IMR-90 (cell line): ENCODE results near the gene TAB2. TPM values are rescaled to one million over a fixed set of nuclear protein-coding genes. Genes with fewer than 3 reads are reported as not detected.

ENCODE experiments used
- ATAC-seq: fragments of 200-7000 bp; cut with Tn5 transposase; 2 replicates; pipeline ENCODE4 v1.9.1; 2020; ENCODE audit warnings: low read depth, mild to moderate bottlenecking, moderate library complexity
- BruUV-seq: library from RNA; stranded (reverse); fragments of 400-500 nt; replicated peaks from 2 replicates; lab custom pipeline; 2021; lab: Mats Ljungman, UMichigan
- CTCF ChIA-PET: fragments of 300-600 bp; formaldehyde crosslinking; extraction: SDS; loops from one replicate; lab custom pipeline; 2021; ENCODE audit warnings: antibody characterized with exemption; lab: Yijun Ruan, JAX
- POLR2A ChIA-PET: fragments of 300-600 bp; sonication (Branson Sonifier 250); formaldehyde crosslinking; loops from one replicate; lab custom pipeline; 2022; ENCODE audit warnings: antibody characterized with exemption; ENCODE audit not compliant: unreplicated experiment; lab: Charles Lee
- DNase-seq: peaks from one replicate; pipeline ENCODE4 v3.0.0; 2013
- H2AFZ ChIP-seq: replicated peaks from 2 replicates; pipeline ENCODE3; 2013; ENCODE audit warnings: low read length, mild to moderate bottlenecking; ENCODE audit not compliant: poor library complexity
- H2AK5ac ChIP-seq: 2 replicates; pipeline ENCODE4 v1.6.1; 2013; ENCODE audit warnings: low read depth, low read length, inconsistent platforms
- H2AK9ac ChIP-seq: replicated peaks from 2 replicates; pipeline ENCODE3; 2013; ENCODE audit warnings: mild to moderate bottlenecking, low read depth, low read length, moderate library complexity; ENCODE audit not compliant: poor library complexity
- H2BK120ac ChIP-seq: 2 replicates; pipeline ENCODE4 v1.6.1; 2013; ENCODE audit warnings: low read depth, low read length, inconsistent platforms
- H2BK15ac ChIP-seq: 3 replicates; pipeline ENCODE4 v1.6.1; 2013; ENCODE audit warnings: low read depth, low read length, inconsistent platforms
- H2BK20ac ChIP-seq: 2 replicates; pipeline ENCODE4 v1.6.1; 2013; ENCODE audit warnings: low read depth, mild to moderate bottlenecking, inconsistent platforms, low read length, moderate library complexity
- H2BK5ac ChIP-seq: 2 replicates; pipeline ENCODE4 v1.6.1; 2013; ENCODE audit warnings: mild to moderate bottlenecking, low read depth, low read length, inconsistent platforms; ENCODE audit not compliant: poor library complexity, severe bottlenecking
- H3K14ac ChIP-seq: replicated peaks from 2 replicates; pipeline ENCODE4 v1.6.1; 2013; ENCODE audit warnings: low read depth, low read length, inconsistent platforms
- H3K18ac ChIP-seq: 2 replicates; pipeline ENCODE4 v1.6.1; 2013; ENCODE audit warnings: low read depth, low read length, control low read depth
- H3K23ac ChIP-seq: 2 replicates; pipeline ENCODE4 v1.6.1; 2013; ENCODE audit warnings: low read depth, low read length, inconsistent platforms
- H3K27ac ChIP-seq: 2 replicates; pipeline ENCODE4 v1.5.1; 2013; ENCODE audit warnings: mild to moderate bottlenecking, control low read depth, low read length; ENCODE audit not compliant: insufficient read depth
- H3K27me3 ChIP-seq: 2 replicates; pipeline ENCODE4 v1.6.1; 2013; ENCODE audit warnings: low read length; ENCODE audit not compliant: control insufficient read depth, insufficient read depth
- H3K36me3 ChIP-seq: 2 replicates; pipeline ENCODE4 v1.6.1; 2013; ENCODE audit warnings: low read length, mixed read lengths; ENCODE audit not compliant: control insufficient read depth, insufficient read depth
- H3K4ac ChIP-seq: 2 replicates; pipeline ENCODE4 v1.6.1; 2013; ENCODE audit warnings: low read depth, low read length, inconsistent platforms
- H3K4me1 ChIP-seq: 2 replicates; pipeline ENCODE4 v1.6.1; 2013; ENCODE audit warnings: low read length, mixed read lengths; ENCODE audit not compliant: control insufficient read depth, insufficient read depth
- H3K4me2 ChIP-seq: 2 replicates; pipeline ENCODE4 v1.6.1; 2013; ENCODE audit warnings: low read depth, mild to moderate bottlenecking, control low read depth, low read length, moderate library complexity
- H3K4me3 ChIP-seq: 2 replicates; pipeline ENCODE4 v1.5.1; 2013; ENCODE audit warnings: low read depth, mild to moderate bottlenecking, control low read depth, low read length, moderate library complexity; ENCODE audit not compliant: insufficient read depth
- H3K56ac ChIP-seq: 2 replicates; pipeline ENCODE4 v1.6.1; 2013; ENCODE audit warnings: low read length, inconsistent platforms; ENCODE audit not compliant: insufficient read depth; ENCODE audit errors: extremely low read depth
- H3K79me1 ChIP-seq, 2 experiments: 2 replicates each; pipeline ENCODE4 v1.6.1; 2013; ENCODE audit warnings: low read length in 2 of 2, inconsistent platforms in 1 of 2, low read depth in 1 of 2
- H3K9ac ChIP-seq: 2 replicates; pipeline ENCODE4 v1.6.1; 2013; ENCODE audit warnings: low read depth, low read length, control low read depth
- H3K9me1 ChIP-seq: 2 replicates; pipeline ENCODE4 v1.6.1; 2013; ENCODE audit warnings: low read length, inconsistent platforms; ENCODE audit not compliant: insufficient read depth
- H3K9me3 ChIP-seq: 2 replicates; pipeline ENCODE4 v1.6.1; 2013; ENCODE audit warnings: low read length; ENCODE audit not compliant: control insufficient read depth, insufficient read depth
- H4K20me1 ChIP-seq: 2 replicates; pipeline ENCODE4 v1.6.1; 2013; ENCODE audit warnings: low read length, inconsistent platforms; ENCODE audit not compliant: insufficient read depth
- H4K5ac ChIP-seq: 2 replicates; pipeline ENCODE4 v1.6.1; 2013; ENCODE audit warnings: mild to moderate bottlenecking, low read depth, low read length, control low read depth
- H4K8ac ChIP-seq, 2 experiments: 2 replicates each; pipeline ENCODE4 v1.6.1; 2013; ENCODE audit warnings: low read depth in 2 of 2, low read length in 2 of 2, control low read depth in 1 of 2, inconsistent platforms in 1 of 2
- H4K91ac ChIP-seq: 2 replicates; pipeline ENCODE4 v1.6.1; 2013; ENCODE audit warnings: low read depth, low read length, inconsistent platforms; ENCODE audit not compliant: insufficient read depth
- CTCF ChIP-seq: conservative IDR thresholded peaks from 2 replicates; pipeline ENCODE4 v1.5.1; 2012; ENCODE audit warnings: mild to moderate bottlenecking, low read depth, low read length, improper control_type of control experiment
- FOS ChIP-seq: fragments of 150-350 bp; IDR thresholded peaks from 2 replicates; pipeline ENCODE4 v1.6.1; 2016; ENCODE audit warnings: low read depth, low read length
- MAFK ChIP-seq: IDR thresholded peaks from 2 replicates; pipeline ENCODE4 v1.6.1; 2012; ENCODE audit warnings: low read depth, low read length, improper control_type of control experiment
- WGBS, 2 experiments: methylation state at CpG; one replicate each; pipeline versions ENCODE4 v1.1.5 to v1.1.7; 2013; ENCODE audit warnings: missing lambda C conversion rate in 2 of 2; ENCODE audit not compliant: insufficient read length in 1 of 2; ENCODE audit errors: extremely low coverage in 2 of 2; 5-methylcytosine and 5-hydroxymethylcytosine counted together
- dilution Hi-C: fragments of 300-500 bp; cut with HindIII; formaldehyde crosslinking; loops from one replicate; pipeline ENCODE4 v1.14.3; 2018; ENCODE audit warnings: low sequenced_read_pairs; ENCODE audit not compliant: unreplicated experiment
- in situ Hi-C: fragments of 300-500 bp; cut with MboI; formaldehyde crosslinking; loops from 3 replicates; pipeline ENCODE4 v1.14.3; 2019; ENCODE audit warnings: low sequenced_read_pairs, inconsistent platforms, mixed read lengths
- intact Hi-C: fragments of 100-400 bp; cut with micrococcal nuclease; formaldehyde crosslinking; loops from 2 replicates; pipeline ENCODE4 v1.10.0; 2022
- polyA plus RNA-seq, 3 experiments: library from polyadenylated mRNA; depleted of rRNA; stranded (reverse); fragments of >200 nt; gene quantifications; 2 replicates each; pipeline ENCODE4 v1.2.3, GENCODE V29; 2012; ENCODE audit warnings: low replicate concordance in 1 of 3
- total RNA-seq: library from RNA; depleted of rRNA; stranded (reverse); fragments of >200 nt; gene quantifications from 2 replicates; pipeline ENCODE4 v1.2.3, GENCODE V29; 2012

The TAB2 gene
- total and polyA plus RNA-seq, 2 of the 4 experiments (the other 2 are of a cell fraction), result 20.8 to 25.3 TPM

- 70% methylated on average over 4 of the region's 16 CpGs; no CpG with 5 or more reads in 1 of the 2 experiments for WGBS, 2 experiments
- H4K91ac ChIP-seq, result no peak overlapping the region
- DNase-seq, result peak; percentile 50
Measured at GRCh38 chr6:149440735-149441671, 123.5 kb downstream of the TAB2 start.

More at GRCh38 chr6:149440735-149441671, 123.5 kb downstream of the TAB2 start:
- peak overlapping the region; percentile 66 for H2AK9ac ChIP-seq
- dilution Hi-C loops, result no loop called here
- peaks cover 2% of the 10 kb centered on the region for H3K27me3 ChIP-seq
- H2BK120ac ChIP-seq, result no peak overlapping the region
- no peak overlapping the region for H3K27ac ChIP-seq
- ChIA-PET CTCF (interaction anchor here (1.0 to 2.1 kb wide), 2 partner anchors 9 to 76 kb away, joined by 4 to 6 read pairs; no protein-coding TSS in a partner anchor), POLR2A (no interaction called here)
- H4K8ac ChIP-seq, result no peak overlapping the region
- H4K20me1 ChIP-seq, result no peaks in the 10 kb centered on the region
- intact Hi-C loops, result no loop called here
- BruUV-seq, result no TSS peak
- H3K4me3 ChIP-seq, result no peak overlapping the region
- no peak overlapping the region for H4K5ac ChIP-seq
- ATAC-seq, result peak; percentile 49
- H3K18ac ChIP-seq, result no peak overlapping the region
- H3K56ac ChIP-seq, result no peak overlapping the region
- H3K23ac ChIP-seq, result no peak overlapping the region
- H3K36me3 ChIP-seq, result no peaks in the 10 kb centered on the region
- peak; percentile 66 for TF ChIP-seq MAFK
- no peak for TF ChIP-seq CTCF
- no peak for TF ChIP-seq FOS
- no peak overlapping the region for H2BK15ac ChIP-seq
- no peak overlapping the region for H2BK5ac ChIP-seq
- no peak overlapping the region for H2AK5ac ChIP-seq
- no peaks in the 10 kb centered on the region for H3K79me1 ChIP-seq
- H2BK20ac ChIP-seq, result no peak overlapping the region
- peaks cover 7% of the 10 kb centered on the region; the same call in 1 of the 2 replicates for H3K4me1 ChIP-seq
- no peaks in the 10 kb centered on the region for H3K9me3 ChIP-seq
- no peak overlapping the region for H3K4me2 ChIP-seq
- H3K9ac ChIP-seq, result no peak overlapping the region
- H3K14ac ChIP-seq, result no peak overlapping the region
- 0 out of 2 replicates have a peak, but pooled peaks cover 4% of the 10 kb centered on the region for H3K9me1 ChIP-seq
- H2AFZ ChIP-seq, result peak overlapping the region; percentile 40
- in situ Hi-C loops, result no loop called here
- H3K4ac ChIP-seq, result no peak overlapping the region
